Fibroblast of lung (primary cell): ENCODE data around the gene ANO2.

Source experiments
- CTCF ChIP-seq, 2 donors: IDR thresholded peaks in 1 of 2; conservative IDR thresholded peaks in 1 of 2; 1 replicate in 1 of 2; 2 replicates in 1 of 2; pipeline ENCODE4 v1.5.1; 2011 to 2012; ENCODE audit warnings: low read length in 2 of 2, control low read depth in 1 of 2, inconsistent platforms in 1 of 2, low read depth in 1 of 2, mild to moderate bottlenecking in 1 of 2
- EZH2 ChIP-seq: IDR thresholded peaks from 2 replicates; pipeline ENCODE4 v1.5.1; 2012; ENCODE audit warnings: low read length, control low read depth, mild to moderate bottlenecking; ENCODE audit errors: missing control alignments

GRCh38 chr12:5514545-5514944 lies 430.5 kb downstream of the ANO2 start:
- no peak for TF ChIP-seq CTCF (conservative IDR thresholded peaks at IDR 0.05 in 1 of 2, IDR thresholded peaks at IDR 0.05 in 1 of 2; ENCODE audit: low read depth in 1 of 2, low read length in 2 of 2)
- no peak for TF ChIP-seq EZH2
